H1 (cell line): ENCODE measurements around the gene TEAD3.

Source experiments
- BACH1 ChIP-seq: IDR thresholded peaks from 2 replicates; pipeline ENCODE4 v1.6.1; 2012; ENCODE audit warnings: low read length, improper control_type of control experiment
- CTCF ChIP-seq, 3 experiments: IDR thresholded peaks; 1 replicate in 2 of 3; 2 replicates in 1 of 3; pipeline versions ENCODE4 v1.5.1 to v1.6.1; 2011; ENCODE audit warnings: low read length in 3 of 3, mild to moderate bottlenecking in 3 of 3, inconsistent platforms in 2 of 3, low read depth in 1 of 3, moderate library complexity in 1 of 3; ENCODE audit not compliant: insufficient read depth in 1 of 3; ENCODE audit errors: control extremely low read depth in 1 of 3
- EGR1 ChIP-seq: IDR thresholded peaks from 2 replicates; pipeline ENCODE4 v1.6.1; 2011; ENCODE audit warnings: low read depth, low read length, borderline replicate concordance
- EP300 ChIP-seq, 2 experiments: IDR thresholded peaks; 1 replicate in 1 of 2; 2 replicates in 1 of 2; pipeline ENCODE4 v1.6.1; 2011 to 2012; ENCODE audit warnings: low read depth in 2 of 2, low read length in 2 of 2, mild to moderate bottlenecking in 2 of 2, borderline replicate concordance in 1 of 2, inconsistent platforms in 1 of 2, moderate library complexity in 1 of 2
- HDAC2 ChIP-seq, 2 experiments: fragments of 300-600 bp in 1 of 2; sonication (generic) in 1 of 2; IDR thresholded peaks; 2 replicates each; pipeline ENCODE4 v1.6.1; 2011 to 2012; ENCODE audit warnings: low read depth in 2 of 2, low read length in 2 of 2, mild to moderate bottlenecking in 2 of 2, moderate library complexity in 2 of 2, borderline replicate concordance in 1 of 2, inconsistent platforms in 1 of 2
- JUND ChIP-seq: IDR thresholded peaks from 2 replicates; pipeline ENCODE4 v1.6.1; 2011; ENCODE audit warnings: mild to moderate bottlenecking, improper control_type of control experiment, low read length
- POLR2A ChIP-seq, 2 experiments: IDR thresholded peaks; 1 replicate in 1 of 2; 2 replicates in 1 of 2; pipeline ENCODE4 v1.6.1; 2011; ENCODE audit warnings: low read depth in 2 of 2, low read length in 2 of 2, mild to moderate bottlenecking in 2 of 2; ENCODE audit errors: control extremely low read depth in 1 of 2
- POLR2AphosphoS5 ChIP-seq: IDR thresholded peaks from 2 replicates; pipeline ENCODE4 v1.6.1; 2011; ENCODE audit warnings: low read depth, low read length
- RFX5 ChIP-seq: IDR thresholded peaks from 2 replicates; pipeline ENCODE4 v1.6.1; 2011; ENCODE audit warnings: low read depth, low read length, improper control_type of control experiment, borderline replicate concordance
- SIN3A ChIP-seq, 2 experiments: IDR thresholded peaks in 1 of 2; conservative IDR thresholded peaks in 1 of 2; 2 replicates each; pipeline ENCODE4 v1.6.1; 2011 to 2012; ENCODE audit warnings: low read length in 2 of 2, improper control_type of control experiment in 1 of 2, low read depth in 1 of 2, mild to moderate bottlenecking in 1 of 2
- TEAD4 ChIP-seq: IDR thresholded peaks from 2 replicates; pipeline ENCODE4 v1.6.1; 2012; ENCODE audit warnings: low read depth, low read length, inconsistent platforms, mixed read lengths
- YY1 ChIP-seq: IDR thresholded peaks from 2 replicates; pipeline ENCODE4 v1.6.1; 2011; ENCODE audit warnings: low read depth, mild to moderate bottlenecking, low read length

- TF ChIP-seq POLR2AphosphoS5 (no peak), POLR2A (IDR thresholded peaks at IDR 0.05; ENCODE audit: control extremely low read depth in 1 of 2, low read depth in 2 of 2, low read length in 2 of 2) (no peak), EGR1 (no peak), CTCF (IDR thresholded peaks at IDR 0.05; ENCODE audit: control extremely low read depth in 1 of 3, insufficient read depth in 1 of 3, low read depth in 1 of 3, low read length in 3 of 3) (no peak), YY1 (no peak), TEAD4 (no peak), SIN3A (conservative IDR thresholded peaks at IDR 0.05 in 1 of 2, IDR thresholded peaks at IDR 0.05 in 1 of 2; ENCODE audit: low read depth in 1 of 2, low read length in 2 of 2) (no peak), RFX5 (no peak), HDAC2 (IDR thresholded peaks at IDR 0.05; ENCODE audit: borderline replicate concordance in 1 of 2, low read depth in 2 of 2, low read length in 2 of 2) (no peak), EP300 (IDR thresholded peaks at IDR 0.05; ENCODE audit: borderline replicate concordance in 1 of 2, low read depth in 2 of 2, low read length in 2 of 2) (no peak), JUND (no peak), BACH1 (no peak)
These were observed 35.6 kb downstream of the TEAD3 start for GRCh38 chr6:35461270-35461669.
